LNCAP (cell line): ENCODE data around the gene CHD6.

Source experiments
- CTCF ChIP-seq: fragments of 450-650 bp; IDR thresholded peaks from 2 replicates; pipeline ENCODE4 v1.5.1; 2017; ENCODE audit warnings: mild to moderate bottlenecking

CHD6 gene

GRCh38 chr20:41373931-41374920, 244.0 kb downstream of the CHD6 start:
- TF ChIP-seq CTCF: no peak

- no peak for TF ChIP-seq CTCF
Observed at GRCh38 chr20:41373251-41373783, 244.9 kb downstream of the CHD6 start.

GRCh38 chr20:41371371-41371770, 246.8 kb downstream of the CHD6 start:
- TF ChIP-seq CTCF: no peak

GRCh38 chr20:41370176-41370575, 248.0 kb downstream of the CHD6 start:
- no peak for TF ChIP-seq CTCF

GRCh38 chr20:41369673-41370072, 248.5 kb downstream of the CHD6 start:
- TF ChIP-seq CTCF: no peak

GRCh38 chr20:41367956-41368355, 250.2 kb downstream of the CHD6 start:
- no peak for TF ChIP-seq CTCF

- no peak for TF ChIP-seq CTCF
Observed at GRCh38 chr20:41367393-41367695, 250.8 kb downstream of the CHD6 start.
